Measurements from ENCODE around the gene ARHGEF39. TPM values are rescaled to one million over a fixed set of nuclear protein-coding genes. Genes with fewer than 3 reads are reported as not detected.

ARHGEF39 gene
- total and polyA plus RNA-seq, 4 donors: 0.47 to 1.4 (median 1.3) TPM

DNA sequence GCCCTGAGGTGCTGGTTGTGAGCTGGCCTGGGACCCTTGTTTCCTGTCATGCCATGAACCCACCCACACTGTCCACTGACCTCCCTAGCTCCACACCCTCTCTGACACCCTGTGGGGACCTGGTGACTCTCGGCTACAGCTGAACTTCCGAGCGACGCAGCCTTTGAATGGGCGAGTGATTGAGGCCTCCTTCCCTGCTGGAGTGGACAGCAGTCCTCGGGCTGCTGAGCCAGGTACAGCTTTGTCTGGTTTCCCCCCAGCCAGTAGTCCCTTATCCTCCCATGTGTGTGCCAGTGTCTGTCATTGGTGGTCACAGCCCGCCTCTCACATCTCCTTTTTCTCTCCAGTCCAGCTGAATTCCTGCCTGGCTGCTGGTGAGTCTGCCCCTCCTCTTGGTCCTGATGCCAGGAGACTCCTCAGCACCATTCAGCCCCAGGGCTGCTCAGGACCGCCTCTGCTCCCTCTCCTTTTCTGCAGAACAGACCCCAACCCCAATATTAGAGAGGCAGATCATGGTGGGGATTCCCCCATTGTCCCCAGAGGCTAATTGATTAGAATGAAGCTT is 14.9 kb upstream of the ARHGEF39 start:
- Histone ChIP-seq H3K4me3 (no peak overlapping the region), H3K27ac (ENCODE audit: low read depth in 1 of 2, low read length in 1 of 2) (no peak overlapping the region), H3K9me3 (ENCODE audit: control insufficient read depth in 4 of 4, insufficient read depth in 3 of 4, low read length in 3 of 4) (no peaks in the 10 kb centered on the region), H3K9ac (ENCODE audit: insufficient read depth in 1 of 2, low read length in 2 of 2) (no peak overlapping the region), H3K27me3 (ENCODE audit: control insufficient read depth in 3 of 3, insufficient read depth in 3 of 3, low read length in 2 of 3) (no peaks in the 10 kb centered on the region), H3K4me1 (ENCODE audit: control insufficient read depth in 5 of 5, insufficient read depth in 5 of 5, low read length in 5 of 5) (peaks cover 0 to 17% (median 10%) of the 10 kb centered on the region in 5 donors), H3K36me3 (ENCODE audit: control insufficient read depth in 4 of 4, insufficient read depth in 4 of 4, low read length in 4 of 4) (peaks cover 4 to 15% (median 7%) of the 10 kb centered on the region in 4 donors)
- ATAC-seq (ENCODE audit: insufficient read depth, low FRiP score) (no peak), DNase-seq (no peak)
- TF ChIP-seq, protein P1, sequence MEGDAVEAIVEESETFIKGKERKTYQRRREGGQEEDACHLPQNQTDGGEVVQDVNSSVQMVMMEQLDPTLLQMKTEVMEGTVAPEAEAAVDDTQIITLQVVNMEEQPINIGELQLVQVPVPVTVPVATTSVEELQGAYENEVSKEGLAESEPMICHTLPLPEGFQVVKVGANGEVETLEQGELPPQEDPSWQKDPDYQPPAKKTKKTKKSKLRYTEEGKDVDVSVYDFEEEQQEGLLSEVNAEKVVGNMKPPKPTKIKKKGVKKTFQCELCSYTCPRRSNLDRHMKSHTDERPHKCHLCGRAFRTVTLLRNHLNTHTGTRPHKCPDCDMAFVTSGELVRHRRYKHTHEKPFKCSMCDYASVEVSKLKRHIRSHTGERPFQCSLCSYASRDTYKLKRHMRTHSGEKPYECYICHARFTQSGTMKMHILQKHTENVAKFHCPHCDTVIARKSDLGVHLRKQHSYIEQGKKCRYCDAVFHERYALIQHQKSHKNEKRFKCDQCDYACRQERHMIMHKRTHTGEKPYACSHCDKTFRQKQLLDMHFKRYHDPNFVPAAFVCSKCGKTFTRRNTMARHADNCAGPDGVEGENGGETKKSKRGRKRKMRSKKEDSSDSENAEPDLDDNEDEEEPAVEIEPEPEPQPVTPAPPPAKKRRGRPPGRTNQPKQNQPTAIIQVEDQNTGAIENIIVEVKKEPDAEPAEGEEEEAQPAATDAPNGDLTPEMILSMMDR (IDR thresholded peaks at IDR 0.05; ENCODE audit: control extremely low read depth, extremely low read depth): no peak
- 91 to 94% methylated on average over 8 of the region's 8 CpGs for WGBS, 2 donors

DNA sequence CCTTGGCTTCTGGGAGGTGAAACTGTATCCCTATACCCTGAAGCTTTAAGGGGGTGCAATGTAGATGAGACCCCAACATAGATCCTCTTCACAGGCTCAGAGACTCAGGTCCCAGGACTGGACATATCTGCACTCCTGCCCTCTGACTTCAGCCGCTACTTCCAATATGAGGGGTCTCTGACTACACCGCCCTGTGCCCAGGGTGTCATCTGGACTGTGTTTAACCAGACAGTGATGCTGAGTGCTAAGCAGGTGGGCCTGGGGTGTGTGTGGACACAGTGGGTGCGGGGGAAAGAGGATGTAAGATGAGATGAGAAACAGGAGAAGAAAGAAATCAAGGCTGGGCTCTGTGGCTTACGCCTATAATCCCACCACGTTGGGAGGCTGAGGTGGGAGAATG is 14.1 kb upstream of the ARHGEF39 start:
- no peak overlapping the region for H3K27ac ChIP-seq (ENCODE audit: low read depth in 1 of 2, low read length in 1 of 2)
- ATAC-seq (ENCODE audit: insufficient read depth, low FRiP score) (no peak), DNase-seq (no peak)
- no peak overlapping the region for H3K9ac ChIP-seq (ENCODE audit: insufficient read depth in 1 of 2, low read length in 2 of 2)
- peaks cover 0 to 9% (median 5%) of the 10 kb centered on the region in 4 donors for H3K36me3 ChIP-seq (ENCODE audit: control insufficient read depth in 4 of 4, insufficient read depth in 4 of 4, low read length in 4 of 4)
- TF ChIP-seq, protein P1 (IDR thresholded peaks at IDR 0.05; ENCODE audit: control extremely low read depth, extremely low read depth): no peak
- H3K9me3 ChIP-seq (ENCODE audit: control insufficient read depth in 4 of 4, insufficient read depth in 3 of 4, low read length in 3 of 4): no peaks in the 10 kb centered on the region
- H3K4me3 ChIP-seq: no peak overlapping the region
- H3K4me1 ChIP-seq (ENCODE audit: control insufficient read depth in 5 of 5, insufficient read depth in 5 of 5, low read length in 5 of 5): peaks cover 0 to 10% (median 10%) of the 10 kb centered on the region in 5 donors
- no peaks in the 10 kb centered on the region for H3K27me3 ChIP-seq (ENCODE audit: control insufficient read depth in 3 of 3, insufficient read depth in 3 of 3, low read length in 2 of 3)
- WGBS, 2 donors: 95 to 96% methylated on average over 5 of the region's 5 CpGs

DNA sequence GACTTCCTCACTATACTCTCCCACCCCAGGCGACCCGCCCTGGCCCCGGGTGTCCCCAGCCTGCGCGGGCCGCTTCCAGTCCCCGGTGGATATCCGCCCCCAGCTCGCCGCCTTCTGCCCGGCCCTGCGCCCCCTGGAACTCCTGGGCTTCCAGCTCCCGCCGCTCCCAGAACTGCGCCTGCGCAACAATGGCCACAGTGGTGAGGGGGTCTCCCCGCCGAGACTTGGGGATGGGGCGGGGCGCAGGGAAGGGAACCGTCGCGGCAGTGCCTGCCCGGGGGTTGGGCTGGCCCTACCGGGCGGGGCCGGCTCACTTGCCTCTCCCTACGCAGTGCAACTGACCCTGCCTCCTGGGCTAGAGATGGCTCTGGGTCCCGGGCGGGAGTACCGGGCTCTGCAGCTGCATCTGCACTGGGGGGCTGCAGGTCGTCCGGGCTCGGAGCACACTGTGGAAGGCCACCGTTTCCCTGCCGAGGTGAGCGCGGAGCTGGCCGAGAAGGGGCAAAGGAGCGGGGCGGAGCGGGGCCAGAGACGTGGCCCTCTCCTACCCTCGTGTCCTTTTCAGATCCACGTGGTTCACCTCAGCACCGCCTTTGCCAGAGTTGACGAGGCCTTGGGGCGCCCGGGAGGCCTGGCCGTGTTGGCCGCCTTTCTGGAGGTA is 10.9 kb upstream of the ARHGEF39 start:
- Histone ChIP-seq H3K27me3 (ENCODE audit: control insufficient read depth in 3 of 3, insufficient read depth in 3 of 3, low read length in 2 of 3) (no peaks in the 10 kb centered on the region), H3K4me3 (peak overlapping the region; percentile 22), H3K36me3 (ENCODE audit: control insufficient read depth in 4 of 4, insufficient read depth in 4 of 4, low read length in 4 of 4) (no peaks in the 10 kb centered on the region), H3K9ac (ENCODE audit: insufficient read depth in 1 of 2, low read length in 2 of 2) (peak overlapping the region in 1 of 2 donors; percentile 39), H3K9me3 (ENCODE audit: control insufficient read depth in 4 of 4, insufficient read depth in 3 of 4, low read length in 3 of 4) (no peaks in the 10 kb centered on the region), H3K4me1 (ENCODE audit: control insufficient read depth in 5 of 5, insufficient read depth in 5 of 5, low read length in 5 of 5) (peaks cover 0 to 10% (median 5%) of the 10 kb centered on the region in 5 donors), H3K27ac (ENCODE audit: low read depth in 1 of 2, low read length in 1 of 2) (no peak overlapping the region)
- ATAC-seq (ENCODE audit: insufficient read depth, low FRiP score) (no peak), DNase-seq (peak; percentile 91 to 92 (median 91))
- TF ChIP-seq, protein P1 (IDR thresholded peaks at IDR 0.05; ENCODE audit: control extremely low read depth, extremely low read depth): no peak
- 8 to 9% methylated on average over 49 to 51 of the region's 51 CpGs for whole genome bisulfite sequencing, 2 donors
